Fibroblast of mammary gland (primary cell): ENCODE data around the gene TRIM5.
"Not testable (repeated sequence)": the region's sequence is repeated elsewhere in the genome, so short reads cannot be mapped to it uniquely, and the experiment has no call there.

Experiments used
- DNase-seq: peaks from one replicate; pipeline ENCODE4 v3.0.0-alpha.2; 2010; ENCODE audit warnings: low read depth
- H3K4me3 ChIP-seq: 2 replicates; pipeline ENCODE4 v1.5.1; 2011; ENCODE audit warnings: low read depth, mild to moderate bottlenecking, low read length, moderate library complexity; ENCODE audit not compliant: control insufficient read depth
- CTCF ChIP-seq: conservative IDR thresholded peaks from 2 replicates; pipeline ENCODE4 v1.5.1; 2011; ENCODE audit warnings: low read depth, low read length, inconsistent platforms; ENCODE audit not compliant: control insufficient read depth, insufficient read depth

Gene TRIM5

DNA sequence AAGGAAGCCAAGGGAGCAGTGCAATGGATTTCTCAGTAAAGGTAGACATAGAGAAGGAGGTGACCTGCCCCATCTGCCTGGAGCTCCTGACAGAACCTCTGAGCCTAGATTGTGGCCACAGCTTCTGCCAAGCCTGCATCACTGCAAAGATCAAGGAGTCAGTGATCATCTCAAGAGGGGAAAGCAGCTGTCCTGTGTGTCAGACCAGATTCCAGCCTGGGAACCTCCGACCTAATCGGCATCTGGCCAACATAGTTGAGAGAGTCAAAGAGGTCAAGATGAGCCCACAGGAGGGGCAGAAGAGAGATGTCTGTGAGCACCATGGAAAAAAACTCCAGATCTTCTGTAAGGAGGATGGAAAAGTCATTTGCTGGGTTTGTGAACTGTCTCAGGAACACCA, 11.3 kb upstream of the TRIM5 start:
- H3K4me3 ChIP-seq: no peak overlapping the region
- no peak for TF ChIP-seq CTCF
- peak; percentile 16 for DNase-seq

GRCh38 chr11:5695580-5695979, 10.7 kb upstream of the TRIM5 start:
- no peak for TF ChIP-seq CTCF
- no peak overlapping the region for H3K4me3 ChIP-seq
- DNase-seq: no peak

DNA sequence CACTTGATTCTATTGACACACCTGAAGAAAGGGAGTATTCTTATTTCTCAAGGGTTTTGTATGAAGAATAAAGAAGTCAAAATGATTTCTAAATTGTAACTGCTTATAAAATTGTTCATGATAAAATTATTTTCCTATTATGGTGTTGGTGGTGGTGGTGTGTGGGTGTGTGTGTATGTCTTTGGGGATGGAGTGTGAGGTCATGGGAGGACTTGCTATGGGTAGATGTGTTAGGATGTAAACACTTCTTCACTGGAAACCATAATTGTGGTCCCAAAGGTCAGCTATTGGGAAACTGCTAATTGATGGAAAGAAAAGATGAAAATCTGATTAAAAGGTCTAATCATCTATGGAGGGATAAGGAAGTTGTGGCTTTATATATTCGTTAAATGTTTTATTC, 9.8 kb upstream of the TRIM5 start:
- H3K4me3 ChIP-seq: no peak overlapping the region

DNA sequence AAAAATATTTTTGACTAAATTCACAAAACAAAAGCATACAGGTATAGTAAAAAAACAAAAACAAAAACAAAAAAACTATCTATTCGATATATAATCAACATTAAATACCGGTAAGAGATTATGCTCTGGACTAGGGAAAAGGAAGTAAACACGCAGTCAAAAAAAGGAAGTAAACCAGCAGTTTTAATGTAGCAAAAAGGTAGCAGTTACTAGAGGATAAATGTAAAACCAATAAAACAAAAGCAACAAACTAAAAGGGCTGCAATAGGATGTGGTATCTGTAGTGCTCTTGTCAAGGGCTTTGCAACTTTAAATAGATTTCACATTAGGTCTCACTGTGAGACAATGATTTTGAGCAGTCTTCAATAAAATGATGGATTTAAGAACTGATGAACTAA, 7.1 kb upstream of the TRIM5 start:
- TF ChIP-seq CTCF: no peak
- DNase-seq: no peak
- H3K4me3 ChIP-seq: no peak overlapping the region

More for the DNA sequence above, 9.8 kb upstream of the TRIM5 start:
- DNase-seq: no peak
- TF ChIP-seq CTCF: no peak

- peak overlapping the region; percentile 54 for H3K4me3 ChIP-seq
- not testable (repeated sequence) for DNase-seq
These were observed 6.5 kb upstream of the TRIM5 start for GRCh38 chr11:5691238-5691963.

DNA sequence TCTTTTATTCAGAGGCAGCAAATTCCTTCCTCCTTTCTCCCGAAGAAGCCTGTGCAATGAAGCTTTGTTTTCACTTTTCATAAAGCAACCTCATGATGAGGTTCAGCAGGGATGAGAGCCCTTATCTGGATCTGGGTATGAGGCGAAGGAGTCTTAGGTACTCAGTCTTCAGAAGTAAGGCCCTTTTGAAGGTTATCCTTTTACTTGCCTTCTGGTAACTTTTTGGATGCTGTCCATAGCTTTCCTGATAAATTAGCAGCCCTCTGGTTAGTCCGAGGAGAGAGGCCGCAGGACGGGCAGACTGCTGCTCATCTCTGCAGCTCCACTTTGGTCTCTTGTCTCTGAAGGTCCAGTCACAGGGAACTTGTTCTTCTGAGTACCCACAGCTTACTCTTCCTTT, 5.9 kb upstream of the TRIM5 start:
- peak overlapping the region; percentile 54 for H3K4me3 ChIP-seq
- no peak for TF ChIP-seq CTCF
- peak; percentile 59 for DNase-seq

- TF ChIP-seq CTCF: no peak
- DNase-seq: peak; percentile 53
- H3K4me3 ChIP-seq: peak overlapping the region; percentile 54
These were observed 5.3 kb upstream of the TRIM5 start for GRCh38 chr11:5690216-5690615.
